Measurements from ENCODE around the gene CCL15.
"Not testable (repeated sequence)": the region's sequence is repeated elsewhere in the genome, so short reads cannot be mapped to it uniquely, and the experiment has no call there.

CCL15 gene, protein sequence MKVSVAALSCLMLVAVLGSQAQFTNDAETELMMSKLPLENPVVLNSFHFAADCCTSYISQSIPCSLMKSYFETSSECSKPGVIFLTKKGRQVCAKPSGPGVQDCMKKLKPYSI

GRCh38 chr17:36001110-36001771 is at the start of gene CCL15:
Gene CCL15, minus strand, starts transcription at chr17:36001553. Its CDS starts 61 bp downstream, at chr17:36001492.
- DNase-seq (ENCODE audit: low spot score) (no peak), FAIRE-seq (no peak)

GRCh38 chr17:36049643-36050042 is 48.3 kb upstream of the CCL15 start:
- FAIRE-seq (no peak), DNase-seq (ENCODE audit: low spot score) (no peak)

- DNase-seq (ENCODE audit: low spot score): no peak
- FAIRE-seq: no peak
Measured at GRCh38 chr17:36048066-36048465, 46.7 kb upstream of the CCL15 start.

DNA sequence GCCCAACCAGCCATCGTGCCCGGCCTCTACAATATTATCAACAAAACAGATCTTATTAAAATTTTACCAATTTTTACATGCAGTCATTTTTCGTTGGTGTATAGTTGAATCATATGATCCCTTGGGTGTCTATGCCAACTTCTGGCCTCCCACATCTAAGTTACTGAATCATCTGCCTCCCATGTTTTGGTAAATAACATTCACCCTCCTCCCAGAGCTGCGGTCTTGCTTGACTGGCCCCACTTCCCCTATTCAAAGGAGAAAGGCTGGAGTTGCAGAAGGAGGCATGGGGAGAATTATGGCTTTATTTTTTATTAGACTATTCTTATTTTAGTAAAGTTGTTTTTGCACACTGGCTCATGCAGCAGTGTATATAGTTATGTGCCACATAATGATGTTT is 34.9 kb upstream of the CCL15 start:
- DNase-seq (ENCODE audit: low spot score) (no peak), FAIRE-seq (no peak)

- FAIRE-seq: no peak
- no peak for DNase-seq (ENCODE audit: low spot score)
Measured at GRCh38 chr17:36034127-36034526, 32.8 kb upstream of the CCL15 start.

DNA sequence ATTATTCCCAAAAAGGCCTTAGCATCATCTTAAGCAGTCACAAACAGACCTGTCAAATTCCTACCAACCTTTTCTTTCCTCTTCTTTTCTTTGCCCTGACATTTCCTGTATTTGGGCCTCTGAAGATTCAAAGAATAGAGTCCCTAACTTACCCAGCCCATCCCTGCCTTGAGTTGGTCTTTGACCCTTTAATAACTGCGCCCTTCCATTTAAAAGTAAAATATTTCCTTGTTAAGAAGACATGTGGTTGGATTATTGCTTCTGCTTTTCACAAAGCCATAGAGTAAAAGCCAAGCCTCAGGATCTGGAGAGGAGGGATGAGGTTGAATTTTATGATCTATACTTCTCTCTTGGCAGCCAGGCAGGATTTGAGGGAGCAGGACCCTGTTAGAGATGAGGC is 29.6 kb upstream of the CCL15 start:
- DNase-seq (ENCODE audit: low spot score) (no peak), FAIRE-seq (no peak)

GRCh38 chr17:36027761-36028160 is 26.4 kb upstream of the CCL15 start:
- no peak for DNase-seq (ENCODE audit: low spot score)
- no peak for FAIRE-seq

DNA sequence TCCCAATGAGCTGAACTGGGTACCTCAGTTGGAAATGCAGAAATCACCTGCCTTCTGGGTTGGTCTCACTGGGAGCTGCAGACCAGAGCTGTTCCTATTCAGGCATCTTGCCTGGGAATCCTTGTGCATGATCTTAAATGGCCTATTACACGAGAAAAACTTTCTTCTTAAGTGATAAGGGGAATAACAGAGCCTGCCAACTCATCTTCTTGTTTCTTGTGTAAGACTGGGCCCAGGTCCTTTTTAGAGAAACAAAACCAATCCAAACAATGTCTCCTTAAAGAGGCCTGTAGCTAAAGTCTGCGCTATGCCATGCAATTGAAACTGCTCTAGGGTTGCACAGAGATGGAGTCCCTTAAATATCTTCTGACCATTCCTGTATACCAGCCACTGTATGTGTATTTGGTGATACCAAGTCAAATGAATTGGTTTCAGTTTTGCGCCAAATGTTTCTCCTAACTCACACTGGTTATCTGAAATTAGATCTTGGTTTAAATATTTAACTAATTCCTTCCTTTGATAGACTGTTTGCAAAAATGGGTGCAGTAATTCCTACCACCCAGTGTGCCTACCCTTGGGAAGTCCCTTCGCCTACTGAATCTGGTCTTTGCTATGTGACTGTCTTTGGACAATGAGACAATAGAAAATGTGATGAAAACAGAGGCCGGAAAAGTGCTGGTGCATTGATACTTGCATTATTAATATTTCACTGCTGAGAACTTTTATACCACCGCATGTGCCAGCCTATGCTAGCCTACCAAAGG is 22.9 kb upstream of the CCL15 start:
- no peak for FAIRE-seq

GRCh38 chr17:36019423-36019822 is 18.1 kb upstream of the CCL15 start:
- no peak for DNase-seq (ENCODE audit: low spot score)

More for the DNA sequence above, 22.9 kb upstream of the CCL15 start:
- DNase-seq (ENCODE audit: low spot score): no peak

GRCh38 chr17:36017799-36018198 is 16.4 kb upstream of the CCL15 start, which contains the start of gene CCL23:
Gene CCL23, minus strand, starts transcription at chr17:36017972. Its CDS starts 75 bp downstream, at chr17:36017897.
- FAIRE-seq (no peak), DNase-seq (ENCODE audit: low spot score) (no peak)

More at GRCh38 chr17:36019423-36019822, 18.1 kb upstream of the CCL15 start:
- no peak for FAIRE-seq

DNA sequence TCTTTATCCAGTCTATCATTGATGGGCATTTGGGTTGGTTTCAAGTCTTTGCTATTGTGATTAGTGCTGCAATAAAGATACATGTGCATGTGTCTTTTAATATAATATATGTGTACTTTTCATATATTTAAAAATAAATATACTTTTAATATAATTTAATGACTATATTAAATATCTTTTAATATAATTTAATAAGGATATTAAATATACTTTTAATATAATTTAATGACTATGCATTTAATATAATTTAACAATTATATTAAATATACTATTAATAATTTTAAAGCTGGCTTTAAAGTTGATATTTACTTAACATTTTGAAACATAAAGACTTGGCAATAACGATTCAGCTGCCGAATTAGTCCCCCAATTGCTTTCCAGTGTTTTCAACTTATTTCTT is 15.2 kb upstream of the CCL15 start:
- FAIRE-seq: no peak
- no peak for DNase-seq (ENCODE audit: low spot score)

DNA sequence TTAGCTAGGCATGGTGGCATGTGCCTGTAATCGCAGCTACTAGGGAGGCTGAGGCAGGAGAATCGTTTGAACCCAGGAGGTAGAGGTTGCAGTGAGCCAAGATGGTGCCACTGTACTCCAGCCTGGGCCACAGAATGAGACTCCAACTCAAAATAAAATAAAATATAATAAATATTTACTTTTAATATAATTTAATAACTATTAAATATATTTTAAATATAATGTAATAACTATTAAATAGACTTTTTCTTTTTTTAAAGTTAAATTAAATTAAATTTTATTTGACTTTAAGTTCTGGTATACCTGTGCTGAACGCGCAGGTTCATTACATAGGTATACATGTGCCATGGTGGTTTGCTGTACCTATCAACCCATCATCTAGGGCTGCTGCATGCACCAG is 14.5 kb upstream of the CCL15 start:
- not testable (repeated sequence) for FAIRE-seq; DNase-seq (ENCODE audit: low spot score)

DNA sequence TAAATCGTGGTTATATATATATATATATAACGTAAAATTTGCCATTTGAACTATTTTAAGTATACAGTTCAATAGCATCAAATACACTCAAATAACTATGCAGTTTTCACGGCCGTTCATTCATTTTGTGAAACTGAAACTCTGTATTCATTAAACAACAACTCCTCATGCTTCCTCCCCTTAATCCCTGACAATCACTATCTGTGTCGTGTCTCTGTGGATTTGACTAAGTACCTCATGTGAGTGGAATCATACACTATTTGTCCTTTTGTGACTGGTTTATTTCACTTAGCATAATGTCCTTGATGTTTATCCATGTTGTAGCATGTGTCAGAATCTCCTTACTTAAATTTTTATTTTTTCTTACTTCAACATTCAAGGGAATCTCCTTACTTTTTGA is 13.6 kb upstream of the CCL15 start:
- FAIRE-seq: no peak

DNA sequence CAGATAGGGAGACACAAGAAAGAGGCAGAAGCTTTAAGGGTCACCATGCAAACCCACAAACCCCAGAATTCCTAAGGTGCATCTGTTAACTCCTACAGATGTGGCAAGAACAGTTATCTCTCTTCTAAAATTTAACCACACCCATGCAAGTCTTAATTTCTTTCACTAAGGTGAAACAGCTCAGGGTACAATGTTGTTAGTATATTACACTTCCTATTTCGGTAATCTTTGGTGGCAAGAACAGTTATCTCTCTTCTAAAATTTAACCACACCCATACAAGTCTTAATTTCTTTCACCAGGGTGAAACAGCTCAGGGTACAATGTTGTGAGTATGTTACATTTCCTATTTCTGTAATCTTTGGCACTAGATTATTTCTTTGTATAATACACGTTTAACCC is 9.8 kb upstream of the CCL15 start:
- no peak for FAIRE-seq
- DNase-seq (ENCODE audit: low spot score): no peak

More for the DNA sequence above, 13.6 kb upstream of the CCL15 start:
- no peak for DNase-seq (ENCODE audit: low spot score)

DNA sequence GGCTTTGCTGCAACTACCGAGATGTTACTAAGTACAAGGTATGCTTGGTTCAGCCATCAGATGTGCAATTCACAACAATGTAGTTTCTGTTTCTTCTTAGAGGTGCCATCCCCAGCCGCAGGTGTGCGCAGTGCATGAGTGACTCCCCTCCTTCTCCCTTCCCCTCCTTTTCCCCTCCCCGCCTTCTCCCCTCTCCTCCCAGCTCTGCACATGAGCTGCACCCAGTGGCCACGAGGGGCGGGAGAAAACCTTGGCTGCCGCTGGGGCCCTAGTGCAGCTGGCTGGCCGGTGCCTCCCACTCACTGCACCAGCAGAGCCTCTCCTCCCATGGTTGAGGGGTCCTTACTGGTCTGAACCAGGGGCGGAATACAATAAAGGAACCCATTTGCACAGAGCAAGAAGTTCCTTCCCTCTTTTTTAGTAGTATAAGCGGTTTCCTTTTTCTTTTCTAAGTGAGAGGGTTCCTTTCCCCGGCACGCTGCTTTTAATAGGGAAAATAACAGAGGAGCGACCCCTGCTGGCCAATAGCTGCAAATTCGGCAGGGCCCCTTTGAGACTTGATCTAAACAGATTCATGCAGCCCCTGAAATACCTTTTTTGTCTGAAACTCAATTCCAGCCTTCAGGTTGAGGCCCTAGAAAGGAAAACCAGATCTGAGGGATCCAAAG is 7.8 kb upstream of the CCL15 start:
- DNase-seq (ENCODE audit: low spot score): no peak
- FAIRE-seq: no peak

DNA sequence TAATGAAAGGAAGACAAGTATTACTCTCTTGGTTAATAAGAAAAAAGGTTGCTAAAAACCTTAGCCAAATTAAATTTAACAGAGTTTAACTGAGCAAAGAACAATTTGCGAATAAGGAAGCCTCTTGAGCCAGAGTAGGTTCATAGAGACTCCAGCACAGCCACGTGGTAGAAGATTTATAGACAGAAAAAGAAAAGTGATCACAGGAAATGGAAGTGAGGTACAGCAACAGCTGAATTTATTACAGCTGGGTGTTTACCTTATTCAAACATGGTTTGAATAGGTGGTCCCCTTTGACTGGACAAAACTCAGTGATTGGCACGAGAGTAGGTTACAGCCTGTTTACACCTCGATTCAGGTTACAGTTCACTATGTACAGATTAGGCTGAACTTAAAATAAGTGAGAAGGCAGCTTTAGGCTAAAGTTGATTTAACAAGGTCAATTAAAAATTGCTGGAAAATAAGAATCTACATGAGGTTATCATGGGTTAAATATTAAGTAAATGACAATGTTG is 3.3 kb upstream of the CCL15 start:
- FAIRE-seq: no peak
- DNase-seq (ENCODE audit: low spot score): no peak

- FAIRE-seq (no peak), DNase-seq (ENCODE audit: low spot score) (no peak)
Measured at GRCh38 chr17:36002631-36003030, 1.3 kb upstream of the CCL15 start.

- FAIRE-seq (no peak), DNase-seq (ENCODE audit: low spot score) (no peak)
Measured at GRCh38 chr17:36001862-36002603, 680 bp upstream of the CCL15 start.

- FAIRE-seq: no peak
- no peak for DNase-seq (ENCODE audit: low spot score)
Measured at GRCh38 chr17:36000732-36001109, 632 bp downstream of the CCL15 start.

DNA sequence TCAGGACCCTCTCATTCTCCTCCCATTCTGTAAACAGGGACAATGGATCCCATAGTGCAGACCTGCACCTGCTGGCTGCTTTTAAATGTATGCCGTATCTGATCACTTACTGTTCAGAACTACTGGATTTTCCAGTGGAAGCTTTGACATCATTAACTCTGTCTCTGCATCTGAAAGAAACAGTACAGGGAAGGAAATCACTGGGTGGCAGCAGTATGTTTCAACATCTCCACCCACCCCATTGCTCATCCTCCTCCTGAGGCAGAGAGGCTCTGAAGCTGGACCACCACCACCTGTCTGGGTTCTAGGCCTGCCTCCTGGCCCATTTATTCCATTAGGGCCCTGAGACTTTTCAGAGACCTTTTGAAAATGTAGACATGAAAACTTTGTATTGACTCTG is 2.6 kb downstream of the CCL15 start:
- DNase-seq (ENCODE audit: low spot score): no peak
- FAIRE-seq: no peak

GRCh38 chr17:35998018-35998545 is 3.3 kb downstream of the CCL15 start:
- DNase-seq (ENCODE audit: low spot score) (no peak), FAIRE-seq (no peak)

Data from RCC 7860 (cell line).